H9 (cell line): ENCODE data around the gene PSMD6. TPM values are rescaled to one million over a fixed set of nuclear protein-coding genes. Genes with fewer than 3 reads are reported as not detected.

ENCODE experiments used
- DNase-seq: peaks from one replicate; pipeline ENCODE4 v3.0.0-alpha.2; 2017
- H2AFZ ChIP-seq: one replicate; pipeline ENCODE4 v1.6.1; 2013; ENCODE audit warnings: mild to moderate bottlenecking, low read length, control low read depth, moderate library complexity
- H2AK5ac ChIP-seq: 2 replicates; pipeline ENCODE4 v1.6.1; 2013; ENCODE audit warnings: low read length, control low read depth, mixed read lengths; ENCODE audit not compliant: insufficient read length
- H2BK120ac ChIP-seq: one replicate; pipeline ENCODE4 v1.6.1; 2013; ENCODE audit warnings: low read depth, mild to moderate bottlenecking, low read length, control low read depth, inconsistent platforms; ENCODE audit not compliant: poor library complexity, severe bottlenecking
- H2BK12ac ChIP-seq: 2 replicates; pipeline ENCODE4 v1.6.1; 2013; ENCODE audit warnings: low read length, control low read depth, mixed read lengths, low read depth; ENCODE audit not compliant: insufficient read length
- H2BK15ac ChIP-seq: 2 replicates; pipeline ENCODE4 v1.6.1; 2013; ENCODE audit warnings: low read depth, low read length, control low read depth
- H2BK20ac ChIP-seq: one replicate; pipeline ENCODE4 v1.6.1; 2013; ENCODE audit warnings: low read depth, mild to moderate bottlenecking, low read length, control low read depth, inconsistent platforms; ENCODE audit not compliant: poor library complexity, severe bottlenecking
- H2BK5ac ChIP-seq: 2 replicates; pipeline ENCODE4 v1.6.1; 2013; ENCODE audit warnings: low read length, control low read depth, mixed read lengths; ENCODE audit not compliant: insufficient read length
- H3K14ac ChIP-seq: 2 replicates; pipeline ENCODE4 v1.6.1; 2013; ENCODE audit warnings: low read length, control low read depth; ENCODE audit not compliant: insufficient read depth
- H3K18ac ChIP-seq: 2 replicates; pipeline ENCODE4 v1.6.1; 2013; ENCODE audit warnings: low read depth, mild to moderate bottlenecking, mixed read lengths, low read length, control low read depth; ENCODE audit not compliant: insufficient read length
- H3K23ac ChIP-seq: 2 replicates; pipeline ENCODE4 v1.6.1; 2013; ENCODE audit warnings: low read length, control low read depth, mixed read lengths, low read depth; ENCODE audit not compliant: insufficient read length
- H3K23me2 ChIP-seq: 2 replicates; pipeline ENCODE4 v1.6.1; 2013; ENCODE audit warnings: low read depth, mild to moderate bottlenecking, mixed read lengths, low read length, control low read depth; ENCODE audit not compliant: insufficient read length, poor library complexity, severe bottlenecking
- H3K27ac ChIP-seq: 2 replicates; pipeline ENCODE4 v1.5.1; 2013; ENCODE audit warnings: low read length, control low read depth, mixed read lengths, low read depth; ENCODE audit not compliant: insufficient read length
- H3K27me3 ChIP-seq: 2 replicates; pipeline ENCODE4 v1.6.1; 2013; ENCODE audit warnings: low read length, control low read depth, inconsistent platforms; ENCODE audit not compliant: insufficient read depth
- H3K4ac ChIP-seq: 2 replicates; pipeline ENCODE4 v1.6.1; 2013; ENCODE audit warnings: low read depth, mild to moderate bottlenecking, control low read depth, inconsistent platforms, low read length, moderate library complexity
- H3K4me1 ChIP-seq: 2 replicates; pipeline ENCODE4 v1.6.1; 2013; ENCODE audit warnings: low read length, control low read depth, inconsistent platforms; ENCODE audit not compliant: insufficient read depth
- H3K4me2 ChIP-seq: 2 replicates; pipeline ENCODE4 v1.6.1; 2013; ENCODE audit warnings: low read length, control low read depth, mixed read lengths; ENCODE audit not compliant: insufficient read length, insufficient read depth
- H3K56ac ChIP-seq: 2 replicates; pipeline ENCODE4 v1.6.1; 2013; ENCODE audit warnings: low read depth, mild to moderate bottlenecking, mixed read lengths, low read length, control low read depth; ENCODE audit not compliant: insufficient read length
- H3K79me1 ChIP-seq: 2 replicates; pipeline ENCODE4 v1.6.1; 2013; ENCODE audit warnings: low read depth, mild to moderate bottlenecking, moderate library complexity, low read length, control low read depth, inconsistent platforms; ENCODE audit not compliant: insufficient read depth, poor library complexity, severe bottlenecking
- H3K79me2 ChIP-seq: 2 replicates; pipeline ENCODE4 v1.6.1; 2013; ENCODE audit warnings: low read length, control low read depth, inconsistent platforms; ENCODE audit not compliant: insufficient read depth
- H3K9ac ChIP-seq: 2 replicates; pipeline ENCODE4 v1.6.1; 2013; ENCODE audit warnings: low read length, control low read depth, mixed read lengths; ENCODE audit not compliant: insufficient read length; ENCODE audit errors: extremely low read depth
- H3K9me3 ChIP-seq: one replicate; pipeline ENCODE4 v1.6.1; 2013; ENCODE audit warnings: low read depth, low read length, inconsistent platforms; ENCODE audit not compliant: control insufficient read depth
- H3T11ph ChIP-seq: one replicate; pipeline ENCODE4 v1.6.1; 2013; ENCODE audit warnings: mild to moderate bottlenecking, low read length, control low read depth, inconsistent platforms
- H4K20me1 ChIP-seq: one replicate; pipeline ENCODE4 v1.6.1; 2013; ENCODE audit not compliant: control insufficient read depth, insufficient read length, insufficient read depth
- H4K5ac ChIP-seq: 2 replicates; pipeline ENCODE4 v1.6.1; 2013; ENCODE audit warnings: low read depth, mild to moderate bottlenecking, mixed read lengths, low read length, control low read depth; ENCODE audit not compliant: insufficient read length
- H4K8ac ChIP-seq: replicated peaks from 2 replicates; pipeline ENCODE4 v1.6.1; 2013; ENCODE audit warnings: low read length, control low read depth, mixed read lengths, low read depth; ENCODE audit not compliant: insufficient read length
- H4K91ac ChIP-seq: 2 replicates; pipeline ENCODE4 v1.6.1; 2013; ENCODE audit warnings: low read depth, mild to moderate bottlenecking, moderate library complexity, mixed read lengths, low read length, control low read depth; ENCODE audit not compliant: insufficient read length
- H3K27ac Mint-ChIP-seq, 3 experiments: 2 replicates in 2 of 3; 3 replicates in 1 of 3; pipeline ENCODE4 v1.8.0; 2020 to 2021; ENCODE audit warnings: mixed read lengths in 3 of 3, mild to moderate bottlenecking in 1 of 3, moderate library complexity in 1 of 3
- H3K27me3 Mint-ChIP-seq: 2 replicates; pipeline ENCODE4 v1.8.0; 2021; ENCODE audit warnings: low read depth, mild to moderate bottlenecking, moderate library complexity, mixed read lengths
- H3K36me3 Mint-ChIP-seq, 3 experiments: 2 replicates in 2 of 3; 3 replicates in 1 of 3; pipeline ENCODE4 v1.8.0; 2020 to 2021; ENCODE audit warnings: low read depth in 3 of 3, mixed read lengths in 3 of 3; ENCODE audit not compliant: insufficient read depth in 1 of 3
- H3K4me1 Mint-ChIP-seq, 2 experiments: 2 replicates each; pipeline ENCODE4 v1.8.0; 2020; ENCODE audit warnings: mixed read lengths in 2 of 2
- H3K4me3 Mint-ChIP-seq, 2 experiments: 2 replicates in 1 of 2; 3 replicates in 1 of 2; pipeline ENCODE4 v1.8.0; 2020 to 2021; ENCODE audit warnings: mild to moderate bottlenecking in 2 of 2, mixed read lengths in 2 of 2, moderate library complexity in 1 of 2
- H3K9me3 Mint-ChIP-seq, 2 experiments: 2 replicates in 1 of 2; 3 replicates in 1 of 2; pipeline ENCODE4 v1.8.0; 2020; ENCODE audit warnings: mild to moderate bottlenecking in 2 of 2, mixed read lengths in 2 of 2, moderate library complexity in 1 of 2
- WGBS: extraction: QIAGEN DNeasy Blood & Tissue Kit; methylation state at CpG from one replicate; pipeline ENCODE4 v1.1.7; 2013; ENCODE audit warnings: missing lambda C conversion rate, low lambda C conversion rate, mixed read lengths; ENCODE audit not compliant: insufficient read length; ENCODE audit errors: extremely low coverage; 5-methylcytosine and 5-hydroxymethylcytosine counted together
- total RNA-seq: library from RNA; stranded (reverse); gene quantifications from 2 replicates; pipeline ENCODE4 v1.2.1, GENCODE V29; 2021
- TF ChIP-seq, protein P1 (sequence below): fragments of 200-600 bp; sonication (generic); conservative IDR thresholded peaks from 3 replicates; pipeline ENCODE4 v1.8.0; 2021; ENCODE audit warnings: antibody characterized with exemption, mild to moderate bottlenecking

Gene PSMD6
- total RNA-seq, 1 experiment from 2014 or later: 112 TPM

- H3K79me1 ChIP-seq: no peaks in the 10 kb centered on the region
- peak; percentile 90 for DNase-seq
- Mint-ChIP-seq H3K36me3 (no peaks in the 10 kb centered on the region), H3K4me1 (peaks cover 21 to 28% of the 10 kb centered on the region in 2 experiments), H3K27ac (peak overlapping the region in 1 of 3 experiments; percentile 39; a peak in 3 of 7 replicates), H3K4me3 (no peak overlapping the region), H3K9me3 (no peaks in the 10 kb centered on the region; a peak in 1 of 5 replicates), H3K27me3 (peaks cover 3% of the 10 kb centered on the region; the same call in 1 of the 2 replicates)
- WGBS: no CpG with 5 or more reads among the region's 16 CpGs
- no peak overlapping the region for H3T11ph ChIP-seq
- H4K91ac ChIP-seq: no peak overlapping the region
- no peak overlapping the region for H2BK120ac ChIP-seq
- H2AFZ ChIP-seq: no peak overlapping the region
- no peak overlapping the region for H3K18ac ChIP-seq
- no peak overlapping the region for H2BK12ac ChIP-seq
- no peaks in the 10 kb centered on the region for H3K79me2 ChIP-seq
- no peak overlapping the region for H3K4me2 ChIP-seq
- H3K9me3 ChIP-seq: no peaks in the 10 kb centered on the region
- no peak overlapping the region for H3K27ac ChIP-seq
- TF ChIP-seq, protein P1, sequence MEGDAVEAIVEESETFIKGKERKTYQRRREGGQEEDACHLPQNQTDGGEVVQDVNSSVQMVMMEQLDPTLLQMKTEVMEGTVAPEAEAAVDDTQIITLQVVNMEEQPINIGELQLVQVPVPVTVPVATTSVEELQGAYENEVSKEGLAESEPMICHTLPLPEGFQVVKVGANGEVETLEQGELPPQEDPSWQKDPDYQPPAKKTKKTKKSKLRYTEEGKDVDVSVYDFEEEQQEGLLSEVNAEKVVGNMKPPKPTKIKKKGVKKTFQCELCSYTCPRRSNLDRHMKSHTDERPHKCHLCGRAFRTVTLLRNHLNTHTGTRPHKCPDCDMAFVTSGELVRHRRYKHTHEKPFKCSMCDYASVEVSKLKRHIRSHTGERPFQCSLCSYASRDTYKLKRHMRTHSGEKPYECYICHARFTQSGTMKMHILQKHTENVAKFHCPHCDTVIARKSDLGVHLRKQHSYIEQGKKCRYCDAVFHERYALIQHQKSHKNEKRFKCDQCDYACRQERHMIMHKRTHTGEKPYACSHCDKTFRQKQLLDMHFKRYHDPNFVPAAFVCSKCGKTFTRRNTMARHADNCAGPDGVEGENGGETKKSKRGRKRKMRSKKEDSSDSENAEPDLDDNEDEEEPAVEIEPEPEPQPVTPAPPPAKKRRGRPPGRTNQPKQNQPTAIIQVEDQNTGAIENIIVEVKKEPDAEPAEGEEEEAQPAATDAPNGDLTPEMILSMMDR: peak; percentile 94
- H4K5ac ChIP-seq: no peak overlapping the region
- H3K56ac ChIP-seq: no peak overlapping the region
- H2BK15ac ChIP-seq: no peak overlapping the region
- no peak overlapping the region for H3K4ac ChIP-seq
- no peak overlapping the region for H3K14ac ChIP-seq
- no peak overlapping the region for H4K8ac ChIP-seq
- H2AK5ac ChIP-seq: no peak overlapping the region
- H2BK5ac ChIP-seq: no peak overlapping the region
- no peak overlapping the region for H2BK20ac ChIP-seq
- H4K20me1 ChIP-seq: no peaks in the 10 kb centered on the region
- 0 out of 2 replicates have a peak, but pooled peaks cover 4% of the 10 kb centered on the region for H3K4me1 ChIP-seq
- H3K9ac ChIP-seq: no peak overlapping the region
- no peak overlapping the region for H3K23ac ChIP-seq
- H3K27me3 ChIP-seq: no peaks in the 10 kb centered on the region
- no peaks in the 10 kb centered on the region for H3K23me2 ChIP-seq
Measured at GRCh38 chr3:64030741-64031140, 7.4 kb upstream of the PSMD6 start.
